Hematopoietic multipotent progenitor cell treated with erythropoietin and hydrocortisone succinate and interleukin-3 and kit ligand, for 6 days (in vitro differentiated cells): ENCODE results near the gene IRS4.

Experiments used
- DNase-seq: peaks from one replicate; pipeline ENCODE4 v3.0.0-alpha.2; 2015

The IRS4 gene

GRCh38 chrX:108736509-108737479 is at the start of gene IRS4:
Gene IRS4, minus strand, starts transcription at chrX:108736563.
- DNase-seq, result no peak

GRCh38 chrX:108772549-108772948 is 36.2 kb upstream of the IRS4 start:
- no peak for DNase-seq

GRCh38 chrX:108763559-108763958 is 27.2 kb upstream of the IRS4 start:
- DNase-seq, result no peak

- DNase-seq, result no peak
These were observed 4.0 kb upstream of the IRS4 start for GRCh38 chrX:108740299-108740774.

GRCh38 chrX:108737754-108738153 is 1.4 kb upstream of the IRS4 start:
- DNase-seq, result no peak

GRCh38 chrX:108735679-108736508 is 469 bp downstream of the IRS4 start:
- no peak for DNase-seq

GRCh38 chrX:108735091-108735678 is 1.2 kb downstream of the IRS4 start:
- no peak for DNase-seq

GRCh38 chrX:108734426-108734825 is 1.9 kb downstream of the IRS4 start:
- no peak for DNase-seq

GRCh38 chrX:108732630-108733321 is 3.6 kb downstream of the IRS4 start:
- DNase-seq, result no peak

GRCh38 chrX:108731153-108731552 is 5.2 kb downstream of the IRS4 start:
- DNase-seq, result no peak

GRCh38 chrX:108726748-108727147 is 9.6 kb downstream of the IRS4 start:
- DNase-seq, result no peak

GRCh38 chrX:108722561-108722960 is 13.8 kb downstream of the IRS4 start:
- DNase-seq, result no peak

- no peak for DNase-seq
These were observed 23.5 kb downstream of the IRS4 start for GRCh38 chrX:108712886-108713285.

GRCh38 chrX:108704839-108705238 is 31.5 kb downstream of the IRS4 start:
- DNase-seq, result no peak

GRCh38 chrX:108702530-108702929 is 33.8 kb downstream of the IRS4 start:
- DNase-seq, result no peak

- no peak for DNase-seq
These were observed 34.7 kb downstream of the IRS4 start for GRCh38 chrX:108701633-108702032.

GRCh38 chrX:108699368-108699767 is 37.0 kb downstream of the IRS4 start:
- DNase-seq, result peak; percentile 27

GRCh38 chrX:108696690-108697089 is 39.7 kb downstream of the IRS4 start:
- no peak for DNase-seq
